H9 (cell line): ENCODE data around the gene SNRPF. TPM values are rescaled to one million over a fixed set of nuclear protein-coding genes. Genes with fewer than 3 reads are reported as not detected.

Source experiments
- DNase-seq: peaks from one replicate; pipeline ENCODE4 v3.0.0-alpha.2; 2017
- H2AFZ ChIP-seq: one replicate; pipeline ENCODE4 v1.6.1; 2013; ENCODE audit warnings: mild to moderate bottlenecking, low read length, control low read depth, moderate library complexity
- H2AK5ac ChIP-seq: 2 replicates; pipeline ENCODE4 v1.6.1; 2013; ENCODE audit warnings: low read length, control low read depth, mixed read lengths; ENCODE audit not compliant: insufficient read length
- H2BK120ac ChIP-seq: one replicate; pipeline ENCODE4 v1.6.1; 2013; ENCODE audit warnings: low read depth, mild to moderate bottlenecking, low read length, control low read depth, inconsistent platforms; ENCODE audit not compliant: poor library complexity, severe bottlenecking
- H2BK12ac ChIP-seq: 2 replicates; pipeline ENCODE4 v1.6.1; 2013; ENCODE audit warnings: low read length, control low read depth, mixed read lengths, low read depth; ENCODE audit not compliant: insufficient read length
- H2BK15ac ChIP-seq: 2 replicates; pipeline ENCODE4 v1.6.1; 2013; ENCODE audit warnings: low read depth, low read length, control low read depth
- H2BK20ac ChIP-seq: one replicate; pipeline ENCODE4 v1.6.1; 2013; ENCODE audit warnings: low read depth, mild to moderate bottlenecking, low read length, control low read depth, inconsistent platforms; ENCODE audit not compliant: poor library complexity, severe bottlenecking
- H2BK5ac ChIP-seq: 2 replicates; pipeline ENCODE4 v1.6.1; 2013; ENCODE audit warnings: low read length, control low read depth, mixed read lengths; ENCODE audit not compliant: insufficient read length
- H3K14ac ChIP-seq: 2 replicates; pipeline ENCODE4 v1.6.1; 2013; ENCODE audit warnings: low read length, control low read depth; ENCODE audit not compliant: insufficient read depth
- H3K18ac ChIP-seq: 2 replicates; pipeline ENCODE4 v1.6.1; 2013; ENCODE audit warnings: low read depth, mild to moderate bottlenecking, mixed read lengths, low read length, control low read depth; ENCODE audit not compliant: insufficient read length
- H3K23ac ChIP-seq: 2 replicates; pipeline ENCODE4 v1.6.1; 2013; ENCODE audit warnings: low read length, control low read depth, mixed read lengths, low read depth; ENCODE audit not compliant: insufficient read length
- H3K23me2 ChIP-seq: 2 replicates; pipeline ENCODE4 v1.6.1; 2013; ENCODE audit warnings: low read depth, mild to moderate bottlenecking, mixed read lengths, low read length, control low read depth; ENCODE audit not compliant: insufficient read length, poor library complexity, severe bottlenecking
- H3K27ac ChIP-seq: 2 replicates; pipeline ENCODE4 v1.5.1; 2013; ENCODE audit warnings: low read length, control low read depth, mixed read lengths, low read depth; ENCODE audit not compliant: insufficient read length
- H3K27me3 ChIP-seq: 2 replicates; pipeline ENCODE4 v1.6.1; 2013; ENCODE audit warnings: low read length, control low read depth, inconsistent platforms; ENCODE audit not compliant: insufficient read depth
- H3K4ac ChIP-seq: 2 replicates; pipeline ENCODE4 v1.6.1; 2013; ENCODE audit warnings: low read depth, mild to moderate bottlenecking, control low read depth, inconsistent platforms, low read length, moderate library complexity
- H3K4me1 ChIP-seq: 2 replicates; pipeline ENCODE4 v1.6.1; 2013; ENCODE audit warnings: low read length, control low read depth, inconsistent platforms; ENCODE audit not compliant: insufficient read depth
- H3K4me2 ChIP-seq: 2 replicates; pipeline ENCODE4 v1.6.1; 2013; ENCODE audit warnings: low read length, control low read depth, mixed read lengths; ENCODE audit not compliant: insufficient read length, insufficient read depth
- H3K56ac ChIP-seq: 2 replicates; pipeline ENCODE4 v1.6.1; 2013; ENCODE audit warnings: low read depth, mild to moderate bottlenecking, mixed read lengths, low read length, control low read depth; ENCODE audit not compliant: insufficient read length
- H3K79me1 ChIP-seq: 2 replicates; pipeline ENCODE4 v1.6.1; 2013; ENCODE audit warnings: low read depth, mild to moderate bottlenecking, moderate library complexity, low read length, control low read depth, inconsistent platforms; ENCODE audit not compliant: insufficient read depth, poor library complexity, severe bottlenecking
- H3K79me2 ChIP-seq: 2 replicates; pipeline ENCODE4 v1.6.1; 2013; ENCODE audit warnings: low read length, control low read depth, inconsistent platforms; ENCODE audit not compliant: insufficient read depth
- H3K9ac ChIP-seq: 2 replicates; pipeline ENCODE4 v1.6.1; 2013; ENCODE audit warnings: low read length, control low read depth, mixed read lengths; ENCODE audit not compliant: insufficient read length; ENCODE audit errors: extremely low read depth
- H3K9me3 ChIP-seq: one replicate; pipeline ENCODE4 v1.6.1; 2013; ENCODE audit warnings: low read depth, low read length, inconsistent platforms; ENCODE audit not compliant: control insufficient read depth
- H3T11ph ChIP-seq: one replicate; pipeline ENCODE4 v1.6.1; 2013; ENCODE audit warnings: mild to moderate bottlenecking, low read length, control low read depth, inconsistent platforms
- H4K20me1 ChIP-seq: one replicate; pipeline ENCODE4 v1.6.1; 2013; ENCODE audit not compliant: control insufficient read depth, insufficient read length, insufficient read depth
- H4K5ac ChIP-seq: 2 replicates; pipeline ENCODE4 v1.6.1; 2013; ENCODE audit warnings: low read depth, mild to moderate bottlenecking, mixed read lengths, low read length, control low read depth; ENCODE audit not compliant: insufficient read length
- H4K8ac ChIP-seq: replicated peaks from 2 replicates; pipeline ENCODE4 v1.6.1; 2013; ENCODE audit warnings: low read length, control low read depth, mixed read lengths, low read depth; ENCODE audit not compliant: insufficient read length
- H4K91ac ChIP-seq: 2 replicates; pipeline ENCODE4 v1.6.1; 2013; ENCODE audit warnings: low read depth, mild to moderate bottlenecking, moderate library complexity, mixed read lengths, low read length, control low read depth; ENCODE audit not compliant: insufficient read length
- H3K27ac Mint-ChIP-seq, 3 experiments: 2 replicates in 2 of 3; 3 replicates in 1 of 3; pipeline ENCODE4 v1.8.0; 2020 to 2021; ENCODE audit warnings: mixed read lengths in 3 of 3, mild to moderate bottlenecking in 1 of 3, moderate library complexity in 1 of 3
- H3K27me3 Mint-ChIP-seq: 2 replicates; pipeline ENCODE4 v1.8.0; 2021; ENCODE audit warnings: low read depth, mild to moderate bottlenecking, moderate library complexity, mixed read lengths
- H3K36me3 Mint-ChIP-seq, 3 experiments: 2 replicates in 2 of 3; 3 replicates in 1 of 3; pipeline ENCODE4 v1.8.0; 2020 to 2021; ENCODE audit warnings: low read depth in 3 of 3, mixed read lengths in 3 of 3; ENCODE audit not compliant: insufficient read depth in 1 of 3
- H3K4me1 Mint-ChIP-seq, 2 experiments: 2 replicates each; pipeline ENCODE4 v1.8.0; 2020; ENCODE audit warnings: mixed read lengths in 2 of 2
- H3K4me3 Mint-ChIP-seq, 2 experiments: 2 replicates in 1 of 2; 3 replicates in 1 of 2; pipeline ENCODE4 v1.8.0; 2020 to 2021; ENCODE audit warnings: mild to moderate bottlenecking in 2 of 2, mixed read lengths in 2 of 2, moderate library complexity in 1 of 2
- H3K9me3 Mint-ChIP-seq, 2 experiments: 2 replicates in 1 of 2; 3 replicates in 1 of 2; pipeline ENCODE4 v1.8.0; 2020; ENCODE audit warnings: mild to moderate bottlenecking in 2 of 2, mixed read lengths in 2 of 2, moderate library complexity in 1 of 2
- WGBS: extraction: QIAGEN DNeasy Blood & Tissue Kit; methylation state at CpG from one replicate; pipeline ENCODE4 v1.1.7; 2013; ENCODE audit warnings: missing lambda C conversion rate, low lambda C conversion rate, mixed read lengths; ENCODE audit not compliant: insufficient read length; ENCODE audit errors: extremely low coverage; 5-methylcytosine and 5-hydroxymethylcytosine counted together
- total RNA-seq: library from RNA; stranded (reverse); gene quantifications from 2 replicates; pipeline ENCODE4 v1.2.1, GENCODE V29; 2021
- TF ChIP-seq, protein P1 (sequence below): fragments of 200-600 bp; sonication (generic); conservative IDR thresholded peaks from 3 replicates; pipeline ENCODE4 v1.8.0; 2021; ENCODE audit warnings: antibody characterized with exemption, mild to moderate bottlenecking

Gene SNRPF
- total RNA-seq, 1 experiment from 2014 or later = 77.1 TPM

- TF ChIP-seq, protein P1, sequence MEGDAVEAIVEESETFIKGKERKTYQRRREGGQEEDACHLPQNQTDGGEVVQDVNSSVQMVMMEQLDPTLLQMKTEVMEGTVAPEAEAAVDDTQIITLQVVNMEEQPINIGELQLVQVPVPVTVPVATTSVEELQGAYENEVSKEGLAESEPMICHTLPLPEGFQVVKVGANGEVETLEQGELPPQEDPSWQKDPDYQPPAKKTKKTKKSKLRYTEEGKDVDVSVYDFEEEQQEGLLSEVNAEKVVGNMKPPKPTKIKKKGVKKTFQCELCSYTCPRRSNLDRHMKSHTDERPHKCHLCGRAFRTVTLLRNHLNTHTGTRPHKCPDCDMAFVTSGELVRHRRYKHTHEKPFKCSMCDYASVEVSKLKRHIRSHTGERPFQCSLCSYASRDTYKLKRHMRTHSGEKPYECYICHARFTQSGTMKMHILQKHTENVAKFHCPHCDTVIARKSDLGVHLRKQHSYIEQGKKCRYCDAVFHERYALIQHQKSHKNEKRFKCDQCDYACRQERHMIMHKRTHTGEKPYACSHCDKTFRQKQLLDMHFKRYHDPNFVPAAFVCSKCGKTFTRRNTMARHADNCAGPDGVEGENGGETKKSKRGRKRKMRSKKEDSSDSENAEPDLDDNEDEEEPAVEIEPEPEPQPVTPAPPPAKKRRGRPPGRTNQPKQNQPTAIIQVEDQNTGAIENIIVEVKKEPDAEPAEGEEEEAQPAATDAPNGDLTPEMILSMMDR = no peak
- Histone ChIP-seq H2BK5ac (no peak overlapping the region), H3K9ac (peak overlapping the region; percentile 97), H2BK12ac (no peak overlapping the region), H2BK20ac (no peak overlapping the region), H4K8ac (no peak overlapping the region), H3K23me2 (peaks cover 14% of the 10 kb centered on the region), H3K27ac (peak overlapping the region; percentile 21), H3K14ac (peak overlapping the region; percentile 98; the same call in 1 of the 2 replicates), H4K91ac (no peak overlapping the region), H3K4me2 (peak overlapping the region; percentile 84), H4K5ac (no peak overlapping the region), H2AK5ac (no peak overlapping the region), H3K79me1 (peaks cover 8% of the 10 kb centered on the region), H3K9me3 (no peaks in the 10 kb centered on the region), H3K4ac (no peak overlapping the region), H4K20me1 (peaks cover 4% of the 10 kb centered on the region), H2BK15ac (no peak overlapping the region), H2BK120ac (no peak overlapping the region), H2AFZ (no peak overlapping the region), H3T11ph (no peak overlapping the region), H3K23ac (no peak overlapping the region), H3K56ac (no peak overlapping the region), H3K18ac (peak overlapping the region; percentile 98), H3K79me2 (peaks cover 30% of the 10 kb centered on the region; the same call in 1 of the 2 replicates), H3K4me1 (0 out of 2 replicates have a peak, but pooled peaks cover 2% of the 10 kb centered on the region), H3K27me3 (no peaks in the 10 kb centered on the region)
- Mint-ChIP-seq H3K9me3 (peaks cover 12 to 14% of the 10 kb centered on the region in 2 experiments), H3K27ac (no peak overlapping the region), H3K4me1 (peaks cover 7% of the 10 kb centered on the region in 2 experiments), H3K4me3 (no peak overlapping the region), H3K27me3 (no peaks in the 10 kb centered on the region; the same call in 1 of the 2 replicates), H3K36me3 (peaks cover 34 to 38% (median 35%) of the 10 kb centered on the region in 3 experiments)
- DNase-seq = no peak
- no CpG with 5 or more reads among the region's 13 CpGs for WGBS
Observed at GRCh38 chr12:95859344-95859816, 628 bp downstream of the SNRPF start.
